B cell (primary cell): ENCODE data around the gene GGNBP2. TPM values are rescaled to one million over a fixed set of nuclear protein-coding genes. Genes with fewer than 3 reads are reported as not detected.

Source experiments
- ATAC-seq: fragments of 200-7000 bp; cut with Tn5 transposase; one replicate; pipeline ENCODE4 v1.10.0; 2021; ENCODE audit warnings: low read depth, mild to moderate bottlenecking, moderate number of reproducible peaks, moderate library complexity
- CTCF ChIA-PET: fragments of 350-600 bp; sonication (Branson Sonifier 250); formaldehyde crosslinking; loops from one replicate; lab custom pipeline; 2021; ENCODE audit warnings: antibody characterized with exemption, inconsistent platforms; lab: Charles Lee
- POLR2A ChIA-PET: fragments of 350-600 bp; sonication (Branson Sonifier 250); formaldehyde crosslinking; loops from one replicate; lab custom pipeline; 2021; ENCODE audit warnings: antibody characterized with exemption; lab: Charles Lee
- DNase-seq: peaks from one replicate; pipeline ENCODE4 v3.0.0; 2013
- H2AFZ ChIP-seq: 2 replicates; pipeline ENCODE4 v1.6.1; 2012; ENCODE audit warnings: mild to moderate bottlenecking, low read depth, low read length; ENCODE audit not compliant: insufficient read depth, poor library complexity, severe bottlenecking
- H3K27ac ChIP-seq, 2 donors: 1 replicate in 1 of 2; 2 replicates in 1 of 2; pipeline ENCODE4 v1.5.1; 2012 to 2013; ENCODE audit warnings: low read length in 2 of 2, mild to moderate bottlenecking in 2 of 2, moderate library complexity in 1 of 2
- H3K27me3 ChIP-seq, 4 experiments: fragments of 200-600 bp in 1 of 4; sonication (generic) in 1 of 4; replicated peaks in 1 of 4; 1 replicate in 2 of 4; 2 replicates in 2 of 4; pipeline versions ENCODE4 v1.6.1 to v1.7.0; 2013 to 2016; ENCODE audit warnings: low read length in 3 of 4, mild to moderate bottlenecking in 2 of 4, mixed read lengths in 1 of 4, moderate library complexity in 1 of 4; ENCODE audit not compliant: insufficient read depth in 4 of 4, control insufficient read depth in 3 of 4; ENCODE audit errors: control extremely low read depth in 1 of 4
- H3K36me3 ChIP-seq, 2 experiments: replicated peaks in 1 of 2; 1 replicate in 1 of 2; 2 replicates in 1 of 2; pipeline versions ENCODE4 v1.6.1 to v1.7.1; 2013; ENCODE audit warnings: low read length in 1 of 2; ENCODE audit not compliant: insufficient read depth in 2 of 2, control insufficient read depth in 1 of 2; ENCODE audit errors: control extremely low read depth in 1 of 2, extremely low read depth in 1 of 2
- H3K4me1 ChIP-seq, 2 donors: fragments of 200-600 bp in 1 of 2; sonication (generic) in 1 of 2; 1 replicate in 1 of 2; 2 replicates in 1 of 2; pipeline versions ENCODE4 v1.5.1 to v1.6.1; 2013 to 2017; ENCODE audit warnings: low read length in 2 of 2; ENCODE audit not compliant: control insufficient read depth in 2 of 2, insufficient read depth in 2 of 2
- H3K4me2 ChIP-seq: replicated peaks from 2 replicates; pipeline ENCODE3; 2012; ENCODE audit warnings: mild to moderate bottlenecking, low read depth, low read length; ENCODE audit not compliant: poor library complexity, severe bottlenecking
- H3K4me3 ChIP-seq, 5 experiments: fragments of 200-600 bp in 1 of 5; sonication (generic) in 1 of 5; 1 replicate in 3 of 5; 2 replicates in 2 of 5; pipeline versions ENCODE4 v1.5.1 to v1.7.0; 2011 to 2016; ENCODE audit warnings: low read length in 4 of 5, mild to moderate bottlenecking in 4 of 5, low read depth in 2 of 5, control low read depth in 1 of 5, moderate library complexity in 1 of 5; ENCODE audit not compliant: insufficient read depth in 1 of 5; ENCODE audit errors: control extremely low read depth in 1 of 5, extremely low read depth in 1 of 5
- H3K79me2 ChIP-seq: fragments of 200-600 bp; sonication (generic); one replicate; pipeline ENCODE4 v1.6.0; 2016; ENCODE audit warnings: low read length; ENCODE audit not compliant: control insufficient read depth, insufficient read depth
- H3K9ac ChIP-seq: fragments of 200-600 bp; sonication (generic); 2 replicates; pipeline ENCODE4 v1.6.1; 2017; ENCODE audit warnings: mild to moderate bottlenecking, low read length, moderate library complexity
- H3K9me3 ChIP-seq, 3 donors: one replicate each; pipeline versions ENCODE4 v1.6.1 to v1.7.1; 2013; ENCODE audit warnings: low read length in 2 of 3; ENCODE audit not compliant: control insufficient read depth in 2 of 3, insufficient read depth in 1 of 3; ENCODE audit errors: control extremely low read depth in 1 of 3
- H4K20me1 ChIP-seq: 2 replicates; pipeline ENCODE4 v1.6.0; 2012; ENCODE audit warnings: mild to moderate bottlenecking, low read length; ENCODE audit not compliant: insufficient read depth, control insufficient read depth, poor library complexity, severe bottlenecking
- H3K27ac Mint-ChIP-seq: one replicate; pipeline ENCODE4 v1.8.0; 2021; ENCODE audit warnings: mixed read lengths
- H3K27me3 Mint-ChIP-seq: one replicate; pipeline ENCODE4 v1.8.0; 2021; ENCODE audit warnings: mixed read lengths
- H3K4me1 Mint-ChIP-seq: one replicate; pipeline ENCODE4 v1.8.0; 2021; ENCODE audit warnings: mixed read lengths
- H3K4me3 Mint-ChIP-seq: one replicate; pipeline ENCODE4 v1.8.0; 2021; ENCODE audit warnings: mixed read lengths
- H3K9me3 Mint-ChIP-seq: one replicate; pipeline ENCODE4 v1.8.0; 2022; ENCODE audit warnings: mixed read lengths; ENCODE audit not compliant: insufficient read depth
- EZH2 ChIP-seq: IDR thresholded peaks from 2 replicates; pipeline ENCODE4 v1.6.1; 2012; ENCODE audit warnings: borderline replicate concordance, low read depth, mild to moderate bottlenecking, moderate library complexity, low read length; ENCODE audit not compliant: insufficient read depth, poor library complexity, severe bottlenecking
- WGBS: methylation state at CpG from one replicate; pipeline ENCODE4 v1.1.5; 2013; ENCODE audit warnings: missing lambda C conversion rate; ENCODE audit not compliant: insufficient coverage; 5-methylcytosine and 5-hydroxymethylcytosine counted together
- intact Hi-C: fragments of 100-400 bp; cut with micrococcal nuclease; formaldehyde crosslinking; loops from one replicate; pipeline ENCODE4 v1.10.0; 2022
- polyA plus RNA-seq: library from polyadenylated mRNA; depleted of rRNA; stranded (reverse); fragments of >200 nt; gene quantifications from 2 replicates; pipeline ENCODE4 v1.2.3, GENCODE V29; 2012
- total RNA-seq, 2 donors: library from RNA; stranded (reverse); fragments of 120-200 nt in 1 of 2; gene quantifications; 1 replicate in 1 of 2; 2 replicates in 1 of 2; pipeline versions ENCODE4 v1.2.3 to v1.2.4, GENCODE V29; 2013 to 2022
- TF ChIP-seq, protein P1 (sequence below): fragments of 200-600 bp; IDR thresholded peaks from one replicate; pipeline ENCODE4 v1.8.0; 2022; ENCODE audit warnings: antibody characterized with exemption, mild to moderate bottlenecking

Gene GGNBP2
- total and polyA plus RNA-seq, 2 donors (not counting 1 experiment from before 2014, with no cell fraction given) = 107 to 137 TPM

DNA sequence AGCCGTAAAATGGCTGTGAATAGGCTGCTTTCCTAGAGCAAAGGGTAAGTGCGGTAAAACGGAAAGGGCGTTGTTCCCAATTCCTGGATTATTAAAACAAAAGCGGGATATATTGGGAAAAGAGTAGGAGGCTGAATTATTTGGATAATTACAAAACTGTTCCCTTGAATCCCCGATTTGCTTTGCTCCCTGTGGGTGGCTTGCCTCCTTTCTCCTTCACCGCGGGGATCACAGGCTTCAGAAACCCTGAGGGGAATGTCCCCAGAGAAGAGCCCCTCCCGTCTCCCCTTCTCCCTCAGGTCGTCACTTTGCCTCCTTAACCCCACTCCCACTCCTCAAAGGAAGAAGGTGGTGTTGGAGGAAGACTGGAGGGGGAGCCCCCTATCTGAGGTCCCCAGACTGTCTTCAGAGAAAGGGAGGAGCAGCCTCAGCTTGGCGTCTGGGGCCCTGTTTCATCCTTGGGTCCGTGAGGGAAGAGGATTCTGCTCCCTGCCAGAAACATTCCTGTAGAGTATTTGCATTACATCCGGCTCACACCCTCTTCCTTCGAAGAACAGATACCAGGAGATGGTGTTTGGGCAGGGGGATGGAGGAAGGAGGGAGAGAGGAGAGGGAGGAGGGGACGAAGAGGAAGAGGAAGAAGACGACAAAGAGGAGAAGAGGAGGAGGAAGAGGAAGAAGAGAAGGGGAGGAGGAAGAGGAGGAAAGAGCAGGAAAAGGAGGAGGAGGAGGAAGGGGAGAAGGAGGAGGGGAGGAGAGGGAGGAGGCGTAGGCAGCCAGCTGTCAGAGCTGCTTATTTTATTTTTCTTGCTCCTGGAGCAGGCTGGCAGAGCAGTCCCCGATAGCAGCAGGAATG, 88.4 kb downstream of the GGNBP2 start:
- Mint-ChIP-seq H3K9me3 (no peaks in the 10 kb centered on the region), H3K4me1 (no peaks in the 10 kb centered on the region), H3K4me3 (no peak overlapping the region), H3K27ac (no peak overlapping the region), H3K27me3 (peaks cover 19% of the 10 kb centered on the region)
- Histone ChIP-seq H3K4me1 (no peaks in the 10 kb centered on the region), H3K4me2 (no peak overlapping the region), H3K9ac (no peak overlapping the region), H3K36me3 (no peaks in the 10 kb centered on the region), H3K79me2 (no peaks in the 10 kb centered on the region), H3K27me3 (peaks cover 0 to 10% (median 3%) of the 10 kb centered on the region in 4 experiments), H3K27ac (no peak overlapping the region), H2AFZ (no peak overlapping the region), H3K9me3 (no peaks in the 10 kb centered on the region), H4K20me1 (no peaks in the 10 kb centered on the region), H3K4me3 (no peak overlapping the region)
- WGBS = 74% methylated on average over 10 of the region's 18 CpGs
- no peak for ATAC-seq
- DNase-seq = no peak
- TF ChIP-seq, protein P1, sequence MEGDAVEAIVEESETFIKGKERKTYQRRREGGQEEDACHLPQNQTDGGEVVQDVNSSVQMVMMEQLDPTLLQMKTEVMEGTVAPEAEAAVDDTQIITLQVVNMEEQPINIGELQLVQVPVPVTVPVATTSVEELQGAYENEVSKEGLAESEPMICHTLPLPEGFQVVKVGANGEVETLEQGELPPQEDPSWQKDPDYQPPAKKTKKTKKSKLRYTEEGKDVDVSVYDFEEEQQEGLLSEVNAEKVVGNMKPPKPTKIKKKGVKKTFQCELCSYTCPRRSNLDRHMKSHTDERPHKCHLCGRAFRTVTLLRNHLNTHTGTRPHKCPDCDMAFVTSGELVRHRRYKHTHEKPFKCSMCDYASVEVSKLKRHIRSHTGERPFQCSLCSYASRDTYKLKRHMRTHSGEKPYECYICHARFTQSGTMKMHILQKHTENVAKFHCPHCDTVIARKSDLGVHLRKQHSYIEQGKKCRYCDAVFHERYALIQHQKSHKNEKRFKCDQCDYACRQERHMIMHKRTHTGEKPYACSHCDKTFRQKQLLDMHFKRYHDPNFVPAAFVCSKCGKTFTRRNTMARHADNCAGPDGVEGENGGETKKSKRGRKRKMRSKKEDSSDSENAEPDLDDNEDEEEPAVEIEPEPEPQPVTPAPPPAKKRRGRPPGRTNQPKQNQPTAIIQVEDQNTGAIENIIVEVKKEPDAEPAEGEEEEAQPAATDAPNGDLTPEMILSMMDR = no peak
- no peak for TF ChIP-seq EZH2
- POLR2A ChIA-PET = no interaction called here
- CTCF ChIA-PET = interaction anchor here (0.7 to 10.1 kb wide), 2 partner anchors 11 to 413 kb away, joined by 3 to 150 read pairs; no protein-coding TSS in a partner anchor
- intact Hi-C loops = no loop called here

Other genes with a start within 250 kb of the GGNBP2 start
- not detected in 2 replicates for gene TBC1D3G, start 221.0 kb upstream of the GGNBP2 start, total RNA-seq
- gene TBC1D3G, start 221.0 kb upstream of the GGNBP2 start, polyA plus RNA-seq = not detected in 2 replicates
- not detected in 2 replicates for gene TBC1D3H, start 156.5 kb upstream of the GGNBP2 start, total RNA-seq
- gene TBC1D3H, start 156.5 kb upstream of the GGNBP2 start, polyA plus RNA-seq = not detected in 2 replicates
- gene ZNHIT3, start 58.2 kb upstream of the GGNBP2 start, total RNA-seq = 50.5 and 53.3 TPM in 2 replicates
- 36.5 and 41.7 TPM in 2 replicates for gene ZNHIT3, start 58.2 kb upstream of the GGNBP2 start, polyA plus RNA-seq
- gene MYO19, start 10.1 kb upstream of the GGNBP2 start, total RNA-seq = 65.7 and 76.8 TPM in 2 replicates
- 87.1 and 88.7 TPM in 2 replicates for gene MYO19, start 10.1 kb upstream of the GGNBP2 start, polyA plus RNA-seq
- 5.9 and 6.3 TPM in 2 replicates for gene PIGW, start 9.9 kb upstream of the GGNBP2 start, total RNA-seq
- 4.4 and 6.8 TPM in 2 replicates for gene PIGW, start 9.9 kb upstream of the GGNBP2 start, polyA plus RNA-seq
- gene DHRS11, start 47.0 kb downstream of the GGNBP2 start, total RNA-seq = 7.3 and 8.2 TPM in 2 replicates
- 4.3 and 5.2 TPM in 2 replicates for gene DHRS11, start 47.0 kb downstream of the GGNBP2 start, polyA plus RNA-seq
- gene MRM1, start 56.7 kb downstream of the GGNBP2 start, total RNA-seq = 13.5 and 14.4 TPM in 2 replicates
- gene MRM1, start 56.7 kb downstream of the GGNBP2 start, polyA plus RNA-seq = 6.7 and 9.1 TPM in 2 replicates